ENCODE measurements around the gene RXRA.

Gene RXRA

GRCh38 chr9:134469041-134469875 is 143.0 kb downstream of the RXRA start:
- DNase-seq (ENCODE audit: low read depth, low spot score), result no peak

GRCh38 chr9:134472256-134472655 is 146.0 kb downstream of the RXRA start:
- DNase-seq (ENCODE audit: low read depth, low spot score), result no peak

- no peak for DNase-seq (ENCODE audit: low read depth, low spot score)
Observed at GRCh38 chr9:134473141-134474054, 147.1 kb downstream of the RXRA start.

GRCh38 chr9:134474055-134474370 is 147.8 kb downstream of the RXRA start:
- DNase-seq (ENCODE audit: low read depth, low spot score), result no peak

- DNase-seq (ENCODE audit: low read depth, low spot score), result no peak
Observed at GRCh38 chr9:134475011-134475790, 148.9 kb downstream of the RXRA start.

GRCh38 chr9:134476272-134476941 is 150.2 kb downstream of the RXRA start:
- DNase-seq (ENCODE audit: low read depth, low spot score), result no peak

- no peak for DNase-seq (ENCODE audit: low read depth, low spot score)
Observed at GRCh38 chr9:134476942-134477335, 150.7 kb downstream of the RXRA start.

- no peak for DNase-seq (ENCODE audit: low read depth, low spot score)
Observed at GRCh38 chr9:134477342-134477925, 151.2 kb downstream of the RXRA start.

- DNase-seq (ENCODE audit: low read depth, low spot score), result no peak
Observed at GRCh38 chr9:134477927-134478326, 151.7 kb downstream of the RXRA start.

- no peak for DNase-seq (ENCODE audit: low read depth, low spot score)
Observed at GRCh38 chr9:134481762-134482161, 155.5 kb downstream of the RXRA start.

GRCh38 chr9:134482226-134482625 is 156.0 kb downstream of the RXRA start:
- no peak for DNase-seq (ENCODE audit: low read depth, low spot score)

GRCh38 chr9:134483361-134484184 is 157.3 kb downstream of the RXRA start:
- DNase-seq (ENCODE audit: low read depth, low spot score), result no peak

- no peak for DNase-seq (ENCODE audit: low read depth, low spot score)
Observed at GRCh38 chr9:134484479-134484878, 158.2 kb downstream of the RXRA start.

GRCh38 chr9:134485653-134486052 is 159.4 kb downstream of the RXRA start:
- no peak for DNase-seq (ENCODE audit: low read depth, low spot score)

- no peak for DNase-seq (ENCODE audit: low read depth, low spot score)
Observed at GRCh38 chr9:134486143-134486591, 159.9 kb downstream of the RXRA start.

- DNase-seq (ENCODE audit: low read depth, low spot score), result no peak
Observed at GRCh38 chr9:134486596-134486995, 160.3 kb downstream of the RXRA start.

All from activated naive CD8-positive, alpha-beta T cell treated with anti-CD3 and anti-CD28 coated beads, Interleukin-2, amount 50 U/mL, for 16 hours (primary cell).